NB4 (cell line): ENCODE results near the gene EXO1.

Experiments
- DNase-seq: peaks from one replicate; pipeline ENCODE4 v3.0.0; 2010; ENCODE audit warnings: low read depth
- H3K4me3 ChIP-seq: one replicate; pipeline ENCODE4 v1.5.1; 2011; ENCODE audit warnings: mild to moderate bottlenecking, low read depth, low read length, moderate library complexity
- MYC ChIP-seq: IDR thresholded peaks from 2 replicates; pipeline ENCODE4 v1.6.1; 2011; ENCODE audit warnings: low read depth, low read length
- POLR2A ChIP-seq: IDR thresholded peaks from 2 replicates; pipeline ENCODE4 v1.6.1; 2011; ENCODE audit warnings: mild to moderate bottlenecking; ENCODE audit not compliant: insufficient read length; ENCODE audit errors: extremely low read depth
- TF ChIP-seq, protein P1 (sequence below): IDR thresholded peaks from one replicate; pipeline ENCODE4 v1.5.1; 2012; ENCODE audit warnings: low read depth, low read length
- TF ChIP-seq, protein P2 (sequence below): IDR thresholded peaks from 2 replicates; pipeline ENCODE4 v1.6.1; 2011; ENCODE audit warnings: low read depth, low read length

EXO1 gene

DNA sequence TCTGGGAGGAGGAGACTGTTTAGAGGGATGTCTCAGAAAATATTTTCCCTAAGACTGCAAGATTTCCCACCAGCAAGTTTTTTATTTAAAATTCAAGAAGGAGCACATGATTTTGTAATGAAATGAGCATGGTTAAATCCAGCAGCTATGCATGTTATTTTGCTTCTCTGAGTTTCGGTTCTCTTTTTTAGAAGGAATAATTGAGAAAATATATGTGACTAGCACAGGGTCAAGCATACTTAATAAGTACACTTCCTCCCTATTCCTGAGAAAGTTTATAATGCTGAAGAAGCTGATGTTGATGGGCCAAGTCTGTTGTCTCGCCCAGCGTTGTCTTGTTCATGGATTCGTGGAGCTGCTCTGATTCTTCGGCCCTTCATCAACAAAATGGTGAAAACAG lies 51.2 kb downstream of the EXO1 start:
- TF ChIP-seq, protein P1, sequence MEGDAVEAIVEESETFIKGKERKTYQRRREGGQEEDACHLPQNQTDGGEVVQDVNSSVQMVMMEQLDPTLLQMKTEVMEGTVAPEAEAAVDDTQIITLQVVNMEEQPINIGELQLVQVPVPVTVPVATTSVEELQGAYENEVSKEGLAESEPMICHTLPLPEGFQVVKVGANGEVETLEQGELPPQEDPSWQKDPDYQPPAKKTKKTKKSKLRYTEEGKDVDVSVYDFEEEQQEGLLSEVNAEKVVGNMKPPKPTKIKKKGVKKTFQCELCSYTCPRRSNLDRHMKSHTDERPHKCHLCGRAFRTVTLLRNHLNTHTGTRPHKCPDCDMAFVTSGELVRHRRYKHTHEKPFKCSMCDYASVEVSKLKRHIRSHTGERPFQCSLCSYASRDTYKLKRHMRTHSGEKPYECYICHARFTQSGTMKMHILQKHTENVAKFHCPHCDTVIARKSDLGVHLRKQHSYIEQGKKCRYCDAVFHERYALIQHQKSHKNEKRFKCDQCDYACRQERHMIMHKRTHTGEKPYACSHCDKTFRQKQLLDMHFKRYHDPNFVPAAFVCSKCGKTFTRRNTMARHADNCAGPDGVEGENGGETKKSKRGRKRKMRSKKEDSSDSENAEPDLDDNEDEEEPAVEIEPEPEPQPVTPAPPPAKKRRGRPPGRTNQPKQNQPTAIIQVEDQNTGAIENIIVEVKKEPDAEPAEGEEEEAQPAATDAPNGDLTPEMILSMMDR: no peak
- TF ChIP-seq MYC (no peak), POLR2A (no peak)
- TF ChIP-seq, protein P2, sequence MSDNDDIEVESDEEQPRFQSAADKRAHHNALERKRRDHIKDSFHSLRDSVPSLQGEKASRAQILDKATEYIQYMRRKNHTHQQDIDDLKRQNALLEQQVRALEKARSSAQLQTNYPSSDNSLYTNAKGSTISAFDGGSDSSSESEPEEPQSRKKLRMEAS: no peak
- no peak for DNase-seq
- no peak overlapping the region for H3K4me3 ChIP-seq

GRCh38 chr1:241900381-241900780 lies 52.4 kb downstream of the EXO1 start:
- TF ChIP-seq, protein P2: no peak
- TF ChIP-seq MYC: no peak
- TF ChIP-seq, protein P1: no peak
- TF ChIP-seq POLR2A: no peak
- H3K4me3 ChIP-seq: no peak overlapping the region
- DNase-seq: no peak

DNA sequence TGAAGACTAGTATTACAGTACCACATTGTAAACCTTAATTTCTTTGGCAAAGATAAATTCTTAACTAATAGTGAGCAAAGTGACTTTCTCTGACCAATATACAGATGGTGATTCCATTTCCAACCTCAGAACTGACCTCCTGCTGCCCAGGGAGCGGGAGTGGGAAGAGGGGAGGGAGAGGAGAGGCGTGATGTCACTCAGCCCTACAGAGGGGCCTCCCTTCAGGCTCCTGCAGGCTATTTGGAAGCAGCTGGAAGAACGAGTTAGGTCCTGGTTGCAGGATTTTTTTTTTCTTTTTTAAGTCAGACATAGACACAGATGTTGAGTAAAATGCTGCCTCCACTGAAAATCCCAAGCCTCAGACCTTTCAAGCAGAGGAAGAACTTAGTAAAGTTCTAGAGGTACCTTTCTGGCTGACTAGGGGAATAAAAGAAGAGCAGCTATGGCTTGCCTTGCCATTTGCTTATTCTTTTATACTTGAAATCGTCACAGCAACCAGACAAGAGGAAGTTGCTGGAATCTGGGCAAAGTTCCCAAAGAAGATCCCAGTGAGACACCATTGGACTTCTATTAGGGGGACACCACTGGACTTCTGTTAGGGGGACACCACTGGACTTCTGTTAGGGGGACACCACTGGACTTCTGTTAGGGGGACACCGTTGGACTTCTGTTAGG lies 54.5 kb downstream of the EXO1 start:
- H3K4me3 ChIP-seq: no peak overlapping the region
- DNase-seq: no peak
- TF ChIP-seq, protein P1: no peak
- TF ChIP-seq MYC: no peak
- TF ChIP-seq POLR2A: no peak
- TF ChIP-seq, protein P2: no peak

GRCh38 chr1:241916196-241916595 lies 68.2 kb downstream of the EXO1 start:
- no peak overlapping the region for H3K4me3 ChIP-seq
- no peak for DNase-seq
- TF ChIP-seq MYC (no peak), POLR2A (no peak)
- TF ChIP-seq, protein P2: no peak
- TF ChIP-seq, protein P1: no peak

DNA sequence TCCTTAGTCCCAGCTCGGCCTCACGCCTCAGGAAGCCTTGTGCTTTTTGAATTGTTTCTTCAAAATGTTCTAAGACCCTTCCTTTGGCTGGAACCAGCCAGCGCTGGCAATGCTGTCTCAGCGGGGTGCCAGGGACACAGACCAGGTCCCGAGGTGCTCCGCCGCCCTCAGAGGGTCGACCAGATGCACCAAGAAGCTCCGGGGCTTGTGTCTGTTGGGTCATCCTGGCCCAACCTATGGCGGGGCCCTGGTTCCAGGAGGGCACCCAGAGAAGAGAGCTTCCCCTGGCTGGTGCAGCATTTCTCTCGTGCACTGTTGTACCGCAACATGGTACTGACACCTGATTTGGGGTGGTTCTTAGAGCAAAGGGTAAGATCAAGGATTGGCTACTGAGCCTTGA lies 69.5 kb downstream of the EXO1 start:
- TF ChIP-seq, protein P2: no peak
- TF ChIP-seq, protein P1: no peak
- no peak for TF ChIP-seq MYC
- TF ChIP-seq POLR2A: no peak
- DNase-seq: no peak
- no peak overlapping the region for H3K4me3 ChIP-seq
